CD14-positive monocyte (primary cell): ENCODE data around the gene PPM1G. TPM values are rescaled to one million over a fixed set of nuclear protein-coding genes. Genes with fewer than 3 reads are reported as not detected.

Source experiments
- DNase-seq, 3 donors: peaks; one replicate each; pipeline ENCODE4 v3.0.0-alpha.2; 2011 to 2022
- H2AFZ ChIP-seq: 2 replicates; pipeline ENCODE4 v1.6.0; 2012; ENCODE audit warnings: mild to moderate bottlenecking, low read depth, low read length, inconsistent platforms; ENCODE audit not compliant: insufficient read depth, poor library complexity, severe bottlenecking
- H3K27ac ChIP-seq, 2 donors: 1 replicate in 1 of 2; 2 replicates in 1 of 2; pipeline ENCODE4 v1.5.1; 2012 to 2013; ENCODE audit warnings: low read length in 2 of 2, control low read depth in 1 of 2, inconsistent platforms in 1 of 2, low read depth in 1 of 2, mild to moderate bottlenecking in 1 of 2
- H3K27me3 ChIP-seq, 2 donors: one replicate each; pipeline versions ENCODE4 v1.6.0 to v1.6.1; 2011 to 2013; ENCODE audit warnings: low read length in 2 of 2; ENCODE audit not compliant: control insufficient read depth in 2 of 2, insufficient read depth in 2 of 2
- H3K36me3 ChIP-seq, 2 donors: replicated peaks in 1 of 2; 1 replicate in 1 of 2; 2 replicates in 1 of 2; pipeline versions ENCODE4 v1.5.1 to v1.6.1; 2012 to 2013; ENCODE audit warnings: low read length in 2 of 2, control low read depth in 1 of 2, inconsistent platforms in 1 of 2, mild to moderate bottlenecking in 1 of 2; ENCODE audit not compliant: insufficient read depth in 2 of 2, control insufficient read depth in 1 of 2
- H3K4me1 ChIP-seq, 2 donors: 1 replicate in 1 of 2; 2 replicates in 1 of 2; pipeline versions ENCODE4 v1.5.1 to v1.6.1; 2012 to 2013; ENCODE audit warnings: low read length in 2 of 2, control low read depth in 1 of 2, inconsistent platforms in 1 of 2, mild to moderate bottlenecking in 1 of 2, moderate library complexity in 1 of 2; ENCODE audit not compliant: insufficient read depth in 2 of 2, control insufficient read depth in 1 of 2
- H3K4me2 ChIP-seq: replicated peaks from 2 replicates; pipeline ENCODE3; 2012; ENCODE audit warnings: low read length, moderate library complexity, mild to moderate bottlenecking; ENCODE audit not compliant: poor library complexity, severe bottlenecking; ENCODE audit errors: extremely low read depth
- H3K4me3 ChIP-seq, 3 experiments: fragments of 200-600 bp in 1 of 3; sonication (generic) in 1 of 3; replicated peaks in 1 of 3; 1 replicate in 2 of 3; 2 replicates in 1 of 3; pipeline ENCODE4 v1.5.1; 2011 to 2013; ENCODE audit warnings: low read length in 3 of 3, mild to moderate bottlenecking in 3 of 3, control low read depth in 2 of 3, low read depth in 2 of 3, inconsistent platforms in 1 of 3, moderate library complexity in 1 of 3
- H3K79me2 ChIP-seq: 2 replicates; pipeline ENCODE4 v1.6.0; 2012; ENCODE audit warnings: mild to moderate bottlenecking, control low read depth, inconsistent platforms, low read length, moderate library complexity; ENCODE audit not compliant: insufficient read depth
- H3K9ac ChIP-seq: 2 replicates; pipeline ENCODE4 v1.6.0; 2017; ENCODE audit warnings: low read length, mild to moderate bottlenecking; ENCODE audit not compliant: insufficient read depth, poor library complexity, severe bottlenecking
- H3K9me3 ChIP-seq, 2 donors: replicated peaks in 1 of 2; 1 replicate in 1 of 2; 2 replicates in 1 of 2; pipeline versions ENCODE4 v1.5.1 to v1.6.1; 2012 to 2013; ENCODE audit warnings: low read length in 2 of 2, control low read depth in 1 of 2; ENCODE audit not compliant: control insufficient read depth in 1 of 2, insufficient read depth in 1 of 2
- H4K20me1 ChIP-seq: 2 replicates; pipeline ENCODE4 v1.6.0; 2012; ENCODE audit warnings: mild to moderate bottlenecking, low read length, control low read depth, moderate library complexity; ENCODE audit not compliant: insufficient read depth
- H3K27ac Mint-ChIP-seq, 7 donors: one replicate each; pipeline ENCODE4 v1.8.0; 2020; ENCODE audit warnings: mild to moderate bottlenecking in 7 of 7, mixed read lengths in 7 of 7, moderate library complexity in 6 of 7, inconsistent platforms in 2 of 7
- H3K27me3 Mint-ChIP-seq, 3 donors: one replicate each; pipeline ENCODE4 v1.8.0; 2021 to 2022; ENCODE audit warnings: low read depth in 3 of 3, mild to moderate bottlenecking in 3 of 3, mixed read lengths in 3 of 3, moderate library complexity in 3 of 3, inconsistent platforms in 1 of 3
- H3K36me3 Mint-ChIP-seq, 2 donors: one replicate each; pipeline ENCODE4 v1.8.0; 2020; ENCODE audit warnings: mixed read lengths in 2 of 2, inconsistent platforms in 1 of 2, mild to moderate bottlenecking in 1 of 2
- H3K4me1 Mint-ChIP-seq: one replicate; pipeline ENCODE4 v1.8.0; 2020; ENCODE audit warnings: mild to moderate bottlenecking, mixed read lengths
- H3K4me3 Mint-ChIP-seq, 2 donors: one replicate each; pipeline ENCODE4 v1.8.0; 2020; ENCODE audit warnings: mild to moderate bottlenecking in 2 of 2, mixed read lengths in 2 of 2, moderate library complexity in 1 of 2
- H3K9me3 Mint-ChIP-seq, 7 donors: one replicate each; pipeline ENCODE4 v1.8.0; 2020 to 2022; ENCODE audit warnings: mixed read lengths in 7 of 7, mild to moderate bottlenecking in 6 of 7, moderate library complexity in 6 of 7, inconsistent platforms in 2 of 7
- WGBS: methylation state at CpG from one replicate; pipeline ENCODE4 v1.1.5; 2013; ENCODE audit warnings: missing lambda C conversion rate; ENCODE audit not compliant: insufficient coverage; 5-methylcytosine and 5-hydroxymethylcytosine counted together
- intact Hi-C, 2 donors: fragments of 100-400 bp; cut with micrococcal nuclease; formaldehyde crosslinking; loops; one replicate each; pipeline versions ENCODE4 v1.15.0 to v1.15.1; 2023
- polyA plus RNA-seq, 3 donors: library from polyadenylated mRNA; depleted of rRNA in 1 of 3; unstranded in 2 of 3; stranded (reverse) in 1 of 3; fragments of 300-500 nt in 2 of 3; fragments of >200 nt in 1 of 3; fragmentation: Illumina TruSeq in 2 of 3; gene quantifications; 1 replicate in 2 of 3; 2 replicates in 1 of 3; pipeline ENCODE4 v1.2.3, GENCODE V29; 2012 to 2021
- TF ChIP-seq, protein P1 (sequence below): fragments of 200-600 bp; IDR thresholded peaks from one replicate; pipeline ENCODE4 v1.8.0; 2022; ENCODE audit warnings: antibody characterized with exemption, mild to moderate bottlenecking

PPM1G gene
- polyA plus RNA-seq, 3 donors, result 31.9 to 54.3 (median 47.3) TPM

- peaks cover 0 to 2% (median 1%) of the 10 kb centered on the region in 3 donors for H3K27me3 Mint-ChIP-seq
- H4K20me1 ChIP-seq, result peaks cover 94% of the 10 kb centered on the region
- H3K4me2 ChIP-seq, result no peak overlapping the region
- no peak overlapping the region for H3K27ac ChIP-seq
- H3K36me3 Mint-ChIP-seq, result peaks cover 32 to 48% of the 10 kb centered on the region in 2 donors
- intact Hi-C loops, result no loop called here
- H3K79me2 ChIP-seq, result peaks cover 92% of the 10 kb centered on the region
- peaks cover 12 to 40% of the 10 kb centered on the region in 2 donors for H3K36me3 ChIP-seq
- no peaks in the 10 kb centered on the region for H3K9me3 Mint-ChIP-seq
- TF ChIP-seq, protein P1, sequence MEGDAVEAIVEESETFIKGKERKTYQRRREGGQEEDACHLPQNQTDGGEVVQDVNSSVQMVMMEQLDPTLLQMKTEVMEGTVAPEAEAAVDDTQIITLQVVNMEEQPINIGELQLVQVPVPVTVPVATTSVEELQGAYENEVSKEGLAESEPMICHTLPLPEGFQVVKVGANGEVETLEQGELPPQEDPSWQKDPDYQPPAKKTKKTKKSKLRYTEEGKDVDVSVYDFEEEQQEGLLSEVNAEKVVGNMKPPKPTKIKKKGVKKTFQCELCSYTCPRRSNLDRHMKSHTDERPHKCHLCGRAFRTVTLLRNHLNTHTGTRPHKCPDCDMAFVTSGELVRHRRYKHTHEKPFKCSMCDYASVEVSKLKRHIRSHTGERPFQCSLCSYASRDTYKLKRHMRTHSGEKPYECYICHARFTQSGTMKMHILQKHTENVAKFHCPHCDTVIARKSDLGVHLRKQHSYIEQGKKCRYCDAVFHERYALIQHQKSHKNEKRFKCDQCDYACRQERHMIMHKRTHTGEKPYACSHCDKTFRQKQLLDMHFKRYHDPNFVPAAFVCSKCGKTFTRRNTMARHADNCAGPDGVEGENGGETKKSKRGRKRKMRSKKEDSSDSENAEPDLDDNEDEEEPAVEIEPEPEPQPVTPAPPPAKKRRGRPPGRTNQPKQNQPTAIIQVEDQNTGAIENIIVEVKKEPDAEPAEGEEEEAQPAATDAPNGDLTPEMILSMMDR, result no peak
- H2AFZ ChIP-seq, result no peak overlapping the region
- H3K27ac Mint-ChIP-seq, result peak overlapping the region in 1 of 7 donors; percentile 31
- H3K4me3 Mint-ChIP-seq, result no peak overlapping the region
- 91% methylated on average over 2 of the region's 2 CpGs for WGBS
- no peak overlapping the region for H3K4me3 ChIP-seq
- H3K4me1 ChIP-seq, result no peaks in the 10 kb centered on the region
- H3K4me1 Mint-ChIP-seq, result peaks cover 5% of the 10 kb centered on the region
- H3K9ac ChIP-seq, result no peak overlapping the region
- no peaks in the 10 kb centered on the region for H3K9me3 ChIP-seq
- no peaks in the 10 kb centered on the region for H3K27me3 ChIP-seq
- DNase-seq, result no peak
Observed at GRCh38 chr2:27347641-27348040, 61.8 kb downstream of the PPM1G start.

- H3K36me3 Mint-ChIP-seq, result peaks cover 65 to 89% of the 10 kb centered on the region in 2 donors
- TF ChIP-seq, protein P1, result no peak
Observed at GRCh38 chr2:27336173-27336572, 73.2 kb downstream of the PPM1G start.

More at GRCh38 chr2:27336173-27336572, 73.2 kb downstream of the PPM1G start:
- Mint-ChIP-seq H3K27me3 (no peaks in the 10 kb centered on the region), H3K27ac (no peak overlapping the region), H3K9me3 (no peaks in the 10 kb centered on the region), H3K4me3 (no peak overlapping the region), H3K4me1 (no peaks in the 10 kb centered on the region)
- no peak for DNase-seq
- Histone ChIP-seq H3K27me3 (no peaks in the 10 kb centered on the region), H3K27ac (no peak overlapping the region), H3K79me2 (no peaks in the 10 kb centered on the region), H3K4me2 (no peak overlapping the region), H3K9me3 (no peaks in the 10 kb centered on the region), H3K4me1 (no peaks in the 10 kb centered on the region), H3K36me3 (peaks cover 87 to 92% of the 10 kb centered on the region in 2 donors), H3K4me3 (no peak overlapping the region), H2AFZ (no peak overlapping the region), H4K20me1 (no peaks in the 10 kb centered on the region), H3K9ac (no peak overlapping the region)
- intact Hi-C loops, result no loop called here
- WGBS, result 97% methylated on average over 6 of the region's 7 CpGs
